GM21619 (cell line): ENCODE measurements around the gene KIAA0319L.

Source experiments
- ATAC-seq: cut with Tn5 transposase; IDR thresholded peaks from one replicate; pipeline ENCODE4 v1.9.1; 2021; ENCODE audit not compliant: unreplicated experiment

Gene KIAA0319L

DNA sequence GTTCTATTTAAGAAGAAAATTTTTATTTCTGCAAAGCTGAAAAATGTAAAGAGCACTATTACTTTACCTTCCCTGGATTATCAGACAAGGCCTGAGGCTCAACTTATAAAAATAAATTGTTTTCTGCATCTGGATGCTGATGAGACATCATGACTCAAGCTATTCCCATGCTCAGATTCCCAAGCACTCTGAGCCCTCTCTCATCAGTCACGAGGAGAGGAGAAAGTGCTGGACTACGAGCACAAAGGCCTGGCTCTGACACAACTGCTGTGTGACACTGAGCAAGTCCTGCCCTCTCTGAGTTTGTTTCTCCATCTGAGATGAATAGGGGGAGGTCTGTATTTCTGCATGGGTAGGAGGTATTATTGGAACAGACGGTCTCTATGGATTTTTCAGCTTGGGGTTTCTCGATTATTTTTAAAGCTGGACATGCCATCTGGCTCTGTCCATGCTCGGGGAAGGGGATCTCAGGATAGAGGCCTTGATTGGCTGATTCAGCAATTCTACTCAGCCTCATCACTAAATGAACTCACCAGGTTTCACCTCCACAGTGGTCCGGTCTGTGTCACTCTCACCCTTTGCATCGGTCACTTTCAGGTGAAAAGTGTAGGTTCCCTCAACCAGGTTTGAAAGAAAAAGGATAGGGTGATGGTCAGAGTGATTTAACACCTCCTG, 107.7 kb downstream of the KIAA0319L start:
- no peak for ATAC-seq

DNA sequence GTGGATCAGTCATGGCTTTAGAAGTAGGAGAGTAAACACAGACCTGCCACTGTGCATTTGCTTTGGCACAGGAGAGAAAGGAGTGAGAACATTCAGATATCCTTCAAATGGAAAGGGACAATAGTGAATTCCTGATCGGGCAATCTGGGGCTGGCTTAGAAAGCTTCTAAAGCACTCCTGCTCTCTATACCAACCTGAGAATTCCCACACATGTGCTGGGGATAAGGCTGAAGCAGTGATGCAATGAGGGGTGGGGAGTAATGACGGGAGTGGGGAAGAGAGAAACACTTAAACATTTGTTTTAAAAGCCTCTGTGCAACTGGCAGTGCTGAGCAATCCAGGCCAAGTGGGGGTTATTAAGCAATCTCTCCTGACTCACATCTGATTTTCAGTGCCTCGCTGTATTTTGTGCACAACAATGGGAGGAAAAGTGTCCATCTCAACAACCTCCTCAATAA, 108.8 kb downstream of the KIAA0319L start:
- no peak for ATAC-seq

DNA sequence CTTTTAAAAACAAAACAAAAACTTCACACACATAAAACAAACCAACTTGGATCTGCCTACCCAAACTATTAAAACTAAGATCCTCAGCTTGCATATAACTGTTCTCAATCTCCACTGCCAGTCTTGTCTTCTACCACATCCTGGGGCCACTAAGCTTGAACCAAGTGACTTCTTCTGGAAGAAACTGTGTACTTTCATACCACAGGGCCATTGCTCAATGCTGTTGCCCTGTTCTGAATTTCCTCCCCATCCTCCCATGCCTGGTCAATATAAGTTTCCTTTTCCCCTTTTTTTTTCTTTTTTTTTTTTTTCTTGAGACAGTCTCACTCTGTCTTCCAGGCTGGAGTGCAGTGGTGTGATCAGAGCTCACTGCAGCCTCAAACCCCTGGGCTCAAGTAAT, 109.9 kb downstream of the KIAA0319L start:
- ATAC-seq: no peak

DNA sequence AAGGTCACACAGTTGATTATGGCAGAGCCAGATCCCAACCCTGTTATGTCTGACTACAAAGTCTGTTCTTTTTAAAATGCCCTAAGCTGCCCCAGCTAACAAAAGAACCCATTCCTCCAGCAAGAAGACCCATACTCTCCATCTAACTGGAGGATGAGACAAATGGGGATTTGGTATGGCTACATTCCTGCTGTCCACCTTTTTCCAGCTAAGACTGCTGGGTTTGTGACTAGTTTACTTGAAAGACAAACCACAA, 112.8 kb downstream of the KIAA0319L start:
- ATAC-seq: no peak

DNA sequence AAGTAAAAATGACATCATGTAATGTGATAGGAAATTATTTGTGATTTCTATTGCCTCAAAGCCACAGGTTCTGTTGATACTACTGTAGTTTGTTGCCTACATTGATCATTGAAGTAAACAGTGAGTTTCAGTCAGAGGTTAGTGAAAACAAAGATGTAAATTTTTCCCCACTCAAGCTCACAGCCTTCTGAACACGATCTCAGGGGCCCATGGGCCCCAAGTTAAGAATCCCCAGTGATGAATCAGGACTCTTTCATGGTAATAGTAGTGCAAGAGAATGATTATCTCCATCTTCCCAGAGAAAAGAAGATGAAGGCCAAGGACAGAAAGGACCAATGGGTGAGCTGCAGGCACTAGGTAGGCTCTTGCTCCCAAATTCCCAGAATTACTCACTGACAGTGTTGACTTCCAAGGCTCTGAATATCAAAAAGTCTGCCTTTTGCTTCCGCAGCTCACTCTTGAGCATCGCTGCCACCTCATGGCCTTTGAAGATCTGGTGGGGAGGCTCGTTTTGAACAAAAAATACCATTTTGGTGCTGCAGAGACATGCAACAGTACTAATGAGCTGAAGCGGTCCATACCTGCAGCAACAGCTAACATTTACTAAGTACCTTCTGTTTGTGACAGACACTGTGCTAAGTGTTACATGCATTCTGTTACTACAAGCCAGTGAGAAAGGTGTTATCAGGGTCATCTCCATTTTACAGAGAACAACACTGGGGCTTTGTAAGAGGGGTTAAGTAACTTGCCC, 113.3 kb downstream of the KIAA0319L start:
- no peak for ATAC-seq

DNA sequence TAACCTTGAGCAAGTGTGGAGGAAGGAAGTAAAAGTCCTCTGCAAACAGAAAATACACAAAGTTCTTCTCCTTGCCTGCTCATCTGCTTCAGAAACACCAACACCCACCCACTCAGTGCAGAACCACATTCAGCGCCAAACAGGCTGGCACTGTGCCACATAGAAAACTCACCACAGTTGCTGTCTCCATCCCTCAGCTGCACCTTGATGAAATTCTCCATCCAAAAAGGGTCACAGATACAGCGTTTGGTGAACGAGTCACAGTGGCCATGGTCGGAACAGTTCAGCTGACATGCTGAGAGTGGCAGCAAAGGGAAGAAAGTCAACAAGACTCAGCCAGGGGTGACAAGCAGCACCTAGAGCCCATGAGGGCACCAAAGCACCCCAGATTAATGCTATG, 114.5 kb downstream of the KIAA0319L start:
- ATAC-seq: no peak

DNA sequence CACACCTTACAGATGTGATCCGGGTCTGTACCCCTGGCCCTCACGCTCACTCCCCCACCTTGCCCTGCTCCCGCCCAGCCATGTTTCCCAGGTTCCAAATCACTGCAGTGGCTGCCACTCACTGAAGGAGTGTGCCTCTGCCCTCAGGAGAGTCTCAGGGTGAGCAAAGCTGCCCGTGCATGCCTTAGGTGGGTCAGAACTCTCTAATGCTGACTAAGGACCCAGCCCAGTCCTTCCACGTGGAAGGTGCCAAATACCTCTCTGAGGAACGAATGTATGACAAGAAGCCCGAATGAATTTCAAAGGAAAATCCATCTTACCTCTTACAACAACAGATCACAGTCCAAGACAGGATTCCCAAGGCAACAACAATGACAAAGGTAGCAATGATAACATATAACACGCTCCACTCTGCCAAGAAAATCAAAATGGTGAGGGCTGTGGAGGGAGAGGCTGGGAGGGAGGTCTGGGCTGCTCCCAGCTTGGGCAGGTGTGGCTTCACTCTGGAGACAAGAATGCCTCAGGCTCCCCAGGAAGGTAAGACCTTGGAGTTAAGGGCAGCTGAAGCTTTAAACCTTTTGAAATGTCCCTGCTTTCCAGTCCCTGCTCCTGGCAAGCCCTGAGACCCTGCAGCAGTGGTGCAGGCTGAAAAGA, 115.2 kb downstream of the KIAA0319L start:
- no peak for ATAC-seq

DNA sequence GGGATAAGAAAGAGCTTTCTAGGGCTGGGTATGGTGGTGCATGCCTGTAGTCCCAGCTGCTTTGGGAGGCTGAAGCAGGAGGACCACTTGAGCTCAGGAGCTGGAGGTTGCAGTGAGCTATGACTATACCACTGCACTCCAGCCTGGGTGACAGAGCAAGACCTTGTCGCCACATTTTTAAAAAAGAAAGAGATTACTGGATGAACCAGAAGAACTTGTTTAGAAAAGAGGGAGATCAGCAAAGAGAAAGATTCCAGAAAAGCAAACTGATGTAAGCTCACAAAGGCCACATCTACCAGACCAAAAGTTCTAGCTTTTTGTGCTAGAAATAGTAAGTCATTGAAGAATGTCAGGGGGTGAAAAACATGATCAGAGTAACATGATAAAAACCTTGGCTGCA, 117.6 kb downstream of the KIAA0319L start:
- ATAC-seq: no peak

DNA sequence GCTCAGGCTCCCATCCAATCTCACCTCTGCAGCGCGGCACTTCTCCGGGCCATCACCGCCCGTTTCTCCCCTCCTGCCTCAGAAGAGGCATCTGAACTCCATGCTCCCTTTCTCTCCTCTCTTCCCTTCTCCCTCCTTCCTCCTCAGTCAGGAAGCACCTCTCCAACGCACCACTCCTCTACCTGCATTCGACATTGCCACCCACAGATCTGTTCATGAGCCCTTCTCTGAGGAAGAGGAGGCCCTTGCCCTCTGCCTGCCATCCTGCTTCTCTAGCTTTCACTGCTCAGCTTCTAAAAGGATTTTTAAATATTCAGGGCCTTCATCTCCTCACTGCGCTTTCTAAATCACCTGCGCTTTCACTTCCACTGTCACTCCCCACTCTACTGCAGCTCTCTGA, 120.0 kb downstream of the KIAA0319L start:
- no peak for ATAC-seq

DNA sequence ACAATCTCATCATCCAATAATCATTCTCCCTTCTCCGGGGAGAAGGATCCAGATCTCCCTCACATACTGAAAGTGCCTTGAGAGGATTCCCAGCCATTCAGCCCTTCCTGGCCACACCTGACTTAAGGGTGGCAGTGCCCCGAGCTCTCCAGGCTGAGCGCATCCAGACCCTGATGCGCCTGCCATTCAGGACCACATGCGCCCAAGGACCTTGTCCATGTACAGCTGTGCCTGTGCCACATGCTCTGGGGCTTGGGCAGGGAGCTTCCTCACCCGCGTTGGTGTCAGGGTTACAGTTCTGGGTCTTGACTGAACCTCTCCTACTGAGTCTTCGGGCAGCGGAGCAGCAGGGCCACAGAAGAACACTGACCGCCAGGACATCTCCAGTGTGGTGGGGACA, 121.1 kb downstream of the KIAA0319L start:
- ATAC-seq: no peak

DNA sequence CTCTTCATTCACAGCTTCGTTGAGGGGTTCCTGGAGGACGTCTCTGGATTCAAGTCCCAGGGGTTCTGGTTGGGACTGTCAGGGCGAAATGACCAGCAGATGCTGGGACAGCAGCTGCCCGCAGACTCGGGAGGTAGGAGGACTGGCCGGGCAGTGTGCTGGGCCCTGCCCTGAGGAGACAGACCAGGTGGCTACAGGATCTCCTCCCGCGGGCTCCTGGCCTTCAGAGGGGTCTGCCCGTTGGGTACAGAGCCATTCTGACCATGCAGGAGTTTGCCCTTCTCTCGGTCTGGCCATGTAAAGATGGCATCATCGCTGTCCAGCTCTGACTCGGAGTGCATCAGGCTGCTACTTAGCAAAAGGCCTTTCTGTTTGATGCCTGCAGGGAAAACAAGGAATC, 122.5 kb downstream of the KIAA0319L start:
- no peak for ATAC-seq

DNA sequence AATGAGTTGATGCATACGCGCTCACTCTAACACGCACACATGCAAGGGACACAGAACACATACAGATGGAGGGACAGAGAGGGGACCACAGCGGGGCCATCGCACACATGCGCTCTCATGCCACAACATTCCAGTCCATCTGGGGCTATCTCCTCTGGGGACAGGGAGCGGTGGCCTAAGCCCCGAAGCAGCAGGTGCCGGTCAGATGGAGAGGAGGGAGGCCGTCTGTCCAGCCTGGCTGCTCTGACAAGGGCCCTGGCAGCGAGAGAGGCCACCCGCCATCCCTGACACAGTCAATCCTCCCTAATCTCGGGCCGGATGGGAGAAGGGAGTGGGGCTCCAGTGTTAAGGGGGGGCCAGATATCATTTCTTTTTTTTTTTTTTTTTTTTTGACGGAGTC, 123.5 kb downstream of the KIAA0319L start:
- no peak for ATAC-seq

DNA sequence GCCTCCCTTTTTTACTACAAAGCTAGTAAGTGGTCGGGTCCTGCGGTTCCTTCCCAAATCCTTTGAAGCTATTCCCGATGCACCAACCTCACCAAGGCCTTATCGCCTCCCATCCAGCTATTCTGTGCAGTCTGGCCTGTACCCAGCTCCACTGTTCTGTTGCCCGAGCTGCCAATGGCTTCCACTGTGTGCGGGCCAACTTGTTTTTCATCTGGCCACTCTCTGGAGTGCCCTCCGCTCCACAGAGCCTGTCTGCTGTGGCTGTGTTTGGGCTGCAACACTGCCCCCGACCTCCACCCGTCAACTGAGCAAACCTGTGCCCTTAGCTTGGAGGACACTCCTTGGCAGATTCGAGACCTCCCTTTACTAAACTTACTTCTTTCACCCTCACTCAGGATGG, 125.0 kb downstream of the KIAA0319L start:
- ATAC-seq: no peak

DNA sequence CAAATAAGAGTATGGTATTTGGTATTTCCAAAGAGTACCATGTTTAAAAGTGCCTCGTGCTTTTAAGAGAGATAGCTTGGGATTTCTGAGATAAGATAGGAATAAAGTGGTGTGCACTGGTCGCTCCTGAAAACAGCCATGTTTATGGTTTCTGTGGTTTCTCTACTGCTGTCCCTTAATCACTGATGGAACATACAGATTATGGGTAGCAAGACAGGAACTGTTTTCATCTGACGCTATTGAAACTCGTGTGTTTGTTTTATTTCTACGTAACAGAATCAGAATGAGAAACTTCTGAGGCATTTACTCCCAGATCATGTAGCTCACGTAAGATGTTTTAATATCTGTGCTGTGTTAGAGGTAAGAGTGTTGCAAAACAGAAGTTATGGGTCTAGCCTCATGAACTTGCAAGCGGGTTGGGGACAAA, 126.0 kb downstream of the KIAA0319L start:
- ATAC-seq: no peak

DNA sequence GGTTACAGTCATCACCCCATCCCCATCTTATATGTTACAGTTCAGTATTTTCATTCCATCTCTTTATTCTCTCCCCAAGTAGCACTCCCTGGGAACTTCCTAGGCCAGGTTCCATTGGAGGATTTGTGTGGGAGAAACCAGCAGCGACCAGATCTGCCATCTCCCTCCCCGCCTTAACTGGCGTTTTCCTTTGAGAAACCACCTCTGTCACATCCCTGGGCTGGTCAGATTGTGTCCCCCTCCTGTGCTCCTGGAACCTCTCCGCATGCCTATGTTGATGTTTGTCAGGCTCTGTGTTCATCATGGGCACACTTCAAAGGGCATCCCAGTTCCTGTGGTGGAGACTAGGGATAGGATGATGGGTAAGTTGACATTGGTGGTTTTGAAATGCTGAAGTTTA, 126.4 kb downstream of the KIAA0319L start:
- ATAC-seq: no peak

DNA sequence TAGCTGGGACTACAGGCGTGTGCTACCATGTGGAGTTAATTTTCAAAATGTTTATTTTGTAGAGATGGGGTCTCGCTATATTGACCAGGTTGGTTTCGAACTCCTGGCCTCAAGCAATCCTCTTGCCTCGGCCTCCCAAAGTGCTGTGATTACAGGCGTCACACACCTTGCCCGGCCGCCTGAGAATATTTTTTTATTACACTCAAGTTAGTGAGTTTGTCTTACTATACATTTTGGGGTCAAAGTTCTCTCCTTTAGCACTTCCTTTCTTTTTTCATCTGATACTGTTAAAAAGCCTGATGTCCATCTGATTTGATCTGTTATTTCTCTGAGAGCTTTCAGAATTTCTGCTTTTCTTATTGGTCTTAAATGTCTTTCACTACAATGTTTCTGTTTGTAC, 128.8 kb downstream of the KIAA0319L start:
- ATAC-seq: no peak

DNA sequence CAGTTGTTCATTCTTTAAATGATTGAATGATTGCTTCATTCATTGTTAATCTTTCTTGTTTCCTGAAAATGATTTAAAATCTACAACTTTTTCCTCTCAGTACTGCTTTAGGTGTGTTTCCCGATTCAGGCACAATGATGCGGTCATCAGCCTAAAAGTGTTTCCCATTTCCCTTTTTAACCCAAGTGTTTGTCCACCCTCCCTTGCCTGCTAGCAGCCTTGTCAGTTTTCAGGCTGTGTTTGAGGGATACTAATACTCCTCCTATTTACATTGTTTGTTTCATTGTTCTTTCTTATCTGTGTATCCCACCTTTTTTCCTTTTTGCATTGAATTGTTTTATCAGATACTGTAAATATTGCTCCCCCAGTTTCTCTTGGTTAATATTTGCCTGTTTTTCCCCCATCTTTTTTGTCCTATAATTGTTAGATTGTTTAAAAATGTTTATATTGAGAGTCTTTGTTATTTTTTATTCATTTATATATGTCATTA, 131.1 kb downstream of the KIAA0319L start:
- no peak for ATAC-seq

DNA sequence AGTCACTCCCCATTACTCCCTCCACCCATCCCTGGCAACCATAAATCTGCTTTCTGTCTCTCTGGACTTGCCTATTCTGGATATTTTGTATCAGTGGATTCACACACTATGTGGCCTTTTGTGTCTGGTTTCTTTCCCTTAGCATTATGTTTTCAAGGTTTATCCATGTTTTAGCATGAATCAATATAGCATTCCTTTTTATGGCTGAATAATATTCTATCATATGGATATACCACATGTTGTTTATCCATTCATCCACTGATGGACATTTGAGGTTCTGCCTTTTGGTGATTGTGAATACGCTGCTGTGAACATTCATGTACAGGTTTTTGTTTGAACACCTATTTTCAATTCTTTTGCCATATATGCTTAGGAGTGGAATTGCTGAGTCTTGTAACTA, 148.3 kb downstream of the KIAA0319L start:
- ATAC-seq: no peak

DNA sequence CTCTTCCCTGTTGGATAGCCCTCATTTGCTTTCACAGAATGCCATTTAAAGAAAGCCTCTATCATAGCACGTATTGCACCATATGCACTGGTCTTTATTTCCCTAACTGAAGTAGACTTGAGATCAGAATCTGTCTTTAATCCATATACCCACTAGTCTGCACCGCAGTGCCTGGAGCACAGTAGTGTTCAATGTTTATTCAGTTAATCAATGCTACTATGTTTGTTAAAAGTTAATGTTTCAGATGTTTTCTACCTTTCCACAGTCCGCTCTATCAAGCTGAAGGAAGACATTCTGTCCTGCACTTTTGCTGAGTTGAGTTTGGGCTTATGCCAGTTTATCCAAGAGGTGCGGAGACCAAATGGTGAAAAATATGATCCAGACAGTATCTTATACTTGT, 149.5 kb downstream of the KIAA0319L start:
- ATAC-seq: no peak

DNA sequence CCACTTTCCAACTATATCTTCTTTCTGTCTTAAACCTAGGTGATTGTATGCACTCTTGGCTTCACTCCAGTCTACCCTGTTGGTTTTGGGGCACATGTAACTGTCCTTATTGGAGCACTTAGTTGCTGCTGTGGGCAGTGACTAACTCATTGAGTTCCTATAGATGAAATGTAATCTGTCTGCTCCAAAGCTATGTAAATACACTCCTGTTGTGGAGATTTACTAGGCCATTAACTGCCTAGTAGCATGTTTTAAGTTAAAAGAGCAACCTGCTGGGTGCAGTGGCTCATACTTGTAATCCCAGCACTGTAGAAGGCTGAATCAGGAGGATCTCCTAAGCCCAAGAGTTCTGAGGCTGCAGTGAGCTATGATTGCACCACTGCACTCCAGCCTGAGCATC, 151.1 kb downstream of the KIAA0319L start:
- ATAC-seq: no peak

DNA sequence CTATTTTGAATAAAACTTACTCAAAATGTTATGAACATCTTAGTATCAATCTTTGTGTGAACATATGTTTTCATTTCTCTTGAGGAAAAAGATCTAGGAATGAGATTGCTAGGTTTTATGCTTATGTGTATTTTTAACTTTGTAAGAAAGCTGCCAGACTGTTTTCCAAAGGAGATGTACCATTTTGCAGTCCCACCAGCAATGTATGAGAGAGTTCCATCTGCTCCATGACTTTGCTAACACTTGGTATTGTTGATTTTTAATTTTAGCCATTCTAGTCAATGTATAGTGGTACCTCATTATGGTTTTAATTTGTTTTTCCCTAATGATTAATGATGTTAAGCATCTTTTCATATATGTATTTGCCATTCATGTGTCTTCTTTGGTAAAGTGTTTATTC, 156.2 kb downstream of the KIAA0319L start:
- ATAC-seq: no peak

DNA sequence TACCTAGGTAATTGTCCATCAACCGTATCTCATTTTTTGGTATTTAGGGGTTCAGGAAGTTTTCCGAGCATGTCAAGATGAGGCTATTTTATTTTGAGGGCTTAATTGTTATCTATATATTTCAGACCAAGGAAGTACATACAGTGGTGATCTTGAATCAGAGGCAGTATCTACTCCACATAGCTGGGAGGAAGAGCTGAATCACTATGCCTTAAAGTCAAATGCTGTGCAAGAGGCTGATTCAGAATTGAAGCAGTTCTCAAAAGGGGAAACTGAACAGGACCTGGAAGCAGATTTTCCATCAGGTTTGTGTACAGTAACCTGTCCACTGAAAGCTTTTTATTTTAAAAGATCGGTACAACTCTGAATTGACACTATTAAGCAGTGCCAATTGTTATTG, 158.5 kb downstream of the KIAA0319L start:
- no peak for ATAC-seq
